ENCODE data around the gene PRSS38.
A peak's percentile ranks its signal among the peaks of the same experiment; 100 is the strongest.

GRCh38 chr1:227792216-227793078 lies 23.0 kb upstream of the PRSS38 start:
- TF ChIP-seq CTCF (IDR thresholded peaks at IDR 0.05) = no peak
- no peak for TF ChIP-seq REST (IDR thresholded peaks at IDR 0.05)
- TF ChIP-seq MAX (IDR thresholded peaks at IDR 0.05) = peak; percentile 61
- no peak for TF ChIP-seq JUN (IDR thresholded peaks at IDR 0.05)
- TF ChIP-seq RAD21 (conservative IDR thresholded peaks at IDR 0.05 in 1 of 2, IDR thresholded peaks at IDR 0.05 in 1 of 2) = peak in 1 of 2 experiments; percentile 25; a peak in 1 of 5 replicates
